MG63 (cell line): ENCODE data around the gene MAP3K5. TPM values are rescaled to one million over a fixed set of nuclear protein-coding genes. Genes with fewer than 3 reads are reported as not detected.

Source experiments
- DNase-seq: peaks from one replicate; pipeline ENCODE4 v3.0.0-alpha.2; 2020
- H3K27me3 ChIP-seq: fragments of 250-450 bp; sonication (Bioruptor Pico); 2 replicates; pipeline ENCODE4 v1.5.1; 2020; ENCODE audit warnings: mild to moderate bottlenecking, moderate library complexity
- H3K36me3 ChIP-seq: fragments of 250-450 bp; sonication (Bioruptor Pico); 2 replicates; pipeline ENCODE4 v1.5.1; 2020; ENCODE audit warnings: mild to moderate bottlenecking, moderate library complexity
- H3K4me3 ChIP-seq: fragments of 250-450 bp; sonication (Bioruptor Pico); 2 replicates; pipeline ENCODE4 v1.5.1; 2020; ENCODE audit warnings: mild to moderate bottlenecking, moderate library complexity
- H3K9me3 ChIP-seq: fragments of 250-450 bp; sonication (Bioruptor Pico); 2 replicates; pipeline ENCODE4 v1.5.1; 2020; ENCODE audit warnings: mild to moderate bottlenecking, moderate library complexity
- total RNA-seq: library from RNA; depleted of rRNA; stranded (reverse); fragments of >200 nt; shearing (Covaris generic); gene quantifications from 2 replicates; pipeline ENCODE4 v1.2.3, GENCODE V29; 2014; ENCODE audit warnings: low replicate concordance

MAP3K5 gene
- total RNA-seq, 1 experiment from 2014 or later: 5.7 TPM

- H3K9me3 ChIP-seq: no peaks in the 10 kb centered on the region
- H3K4me3 ChIP-seq: no peak overlapping the region
- no peaks in the 10 kb centered on the region for H3K36me3 ChIP-seq
- peaks cover 20% of the 10 kb centered on the region for H3K27me3 ChIP-seq
- DNase-seq: no peak
Measured at GRCh38 chr6:136551103-136551502, 241.2 kb downstream of the MAP3K5 start.

DNA sequence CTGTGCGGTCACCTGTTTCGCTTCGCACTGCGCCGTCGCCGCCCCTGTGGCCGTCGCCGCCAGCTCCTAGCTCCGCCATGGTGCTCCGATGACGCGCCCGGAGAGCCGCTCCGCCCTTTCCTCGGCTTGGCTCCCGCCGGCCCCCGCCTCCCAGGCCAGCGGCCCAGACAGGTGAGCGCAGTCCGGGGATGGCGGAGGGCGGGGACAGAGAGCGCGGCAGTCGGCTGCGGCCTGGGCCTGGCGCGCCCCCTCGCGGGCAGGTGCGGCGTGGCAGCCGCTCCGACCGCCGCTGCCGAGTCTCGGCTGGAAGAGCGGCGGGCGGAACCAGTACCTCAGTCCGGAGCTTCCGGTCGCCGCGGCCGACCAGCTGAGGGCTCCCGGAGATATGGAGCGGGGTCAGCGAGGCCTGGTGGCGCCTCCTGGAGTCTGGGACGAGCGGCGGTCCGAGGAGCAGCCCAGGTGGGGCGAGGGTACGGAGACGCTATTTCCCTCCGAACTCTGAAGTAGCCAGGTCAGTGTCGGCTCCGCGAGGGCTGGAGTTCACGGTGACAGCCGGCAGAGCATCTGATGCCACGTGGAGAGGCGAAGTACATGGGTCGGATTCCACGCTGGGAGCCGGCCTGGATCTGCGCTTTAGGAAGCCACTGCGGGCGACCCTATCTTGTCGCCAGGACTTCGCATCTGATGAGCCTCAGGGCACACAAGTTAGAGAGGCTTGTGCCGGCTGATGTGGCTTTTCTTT lies 241.8 kb downstream of the MAP3K5 start, which contains the start of gene MAP7:
Gene MAP7 (minus strand): TSS at position 93 of the 742 bp plus-strand sequence. CDS start 14 bp downstream, at position 79.
- peaks cover 20% of the 10 kb centered on the region for H3K27me3 ChIP-seq

DNA sequence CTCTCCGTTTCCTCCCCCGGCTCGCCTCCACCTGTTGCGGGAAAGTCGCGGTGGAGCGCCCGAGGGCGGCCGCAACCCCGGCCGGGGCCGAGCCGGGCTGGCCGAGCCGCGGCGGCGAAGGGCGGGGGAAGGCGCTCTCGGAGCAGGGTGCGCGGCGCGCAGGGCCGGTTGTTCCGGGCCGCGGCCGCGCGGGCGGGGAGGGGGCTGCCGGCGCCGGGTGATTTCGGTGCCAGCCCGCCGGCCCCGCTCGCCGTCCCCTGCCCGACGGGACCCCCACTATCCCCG lies 242.3 kb downstream of the MAP3K5 start:
- Histone ChIP-seq H3K27me3 (peaks cover 20% of the 10 kb centered on the region), H3K9me3 (no peaks in the 10 kb centered on the region), H3K36me3 (no peaks in the 10 kb centered on the region), H3K4me3 (peak overlapping the region; percentile 51)
- peak; percentile 33 for DNase-seq

More for the DNA sequence above, 241.8 kb downstream of the MAP3K5 start, which contains the start of gene MAP7:
- no peaks in the 10 kb centered on the region for H3K36me3 ChIP-seq
- H3K9me3 ChIP-seq: no peaks in the 10 kb centered on the region
- DNase-seq: peak; percentile 34
- peak within 1 kb of the TSS; percentile 51 for H3K4me3 ChIP-seq

GRCh38 chr6:136549300-136550044 lies 242.8 kb downstream of the MAP3K5 start:
- Histone ChIP-seq H3K36me3 (no peaks in the 10 kb centered on the region), H3K4me3 (peak overlapping the region; percentile 51), H3K27me3 (peaks cover 21% of the 10 kb centered on the region), H3K9me3 (no peaks in the 10 kb centered on the region)
- no peak for DNase-seq

GRCh38 chr6:136548582-136549299 lies 243.5 kb downstream of the MAP3K5 start:
- no peak for DNase-seq
- Histone ChIP-seq H3K9me3 (no peaks in the 10 kb centered on the region), H3K36me3 (no peaks in the 10 kb centered on the region), H3K4me3 (no peak overlapping the region), H3K27me3 (peaks cover 25% of the 10 kb centered on the region)

GRCh38 chr6:136547871-136548270 lies 244.4 kb downstream of the MAP3K5 start:
- no peak for DNase-seq
- H3K36me3 ChIP-seq: no peaks in the 10 kb centered on the region
- peaks cover 29% of the 10 kb centered on the region for H3K27me3 ChIP-seq
- H3K4me3 ChIP-seq: no peak overlapping the region
- H3K9me3 ChIP-seq: no peaks in the 10 kb centered on the region

- no peak for DNase-seq
- Histone ChIP-seq H3K9me3 (no peaks in the 10 kb centered on the region), H3K36me3 (no peaks in the 10 kb centered on the region)
Measured at GRCh38 chr6:136547336-136547735, 244.9 kb downstream of the MAP3K5 start.

DNA sequence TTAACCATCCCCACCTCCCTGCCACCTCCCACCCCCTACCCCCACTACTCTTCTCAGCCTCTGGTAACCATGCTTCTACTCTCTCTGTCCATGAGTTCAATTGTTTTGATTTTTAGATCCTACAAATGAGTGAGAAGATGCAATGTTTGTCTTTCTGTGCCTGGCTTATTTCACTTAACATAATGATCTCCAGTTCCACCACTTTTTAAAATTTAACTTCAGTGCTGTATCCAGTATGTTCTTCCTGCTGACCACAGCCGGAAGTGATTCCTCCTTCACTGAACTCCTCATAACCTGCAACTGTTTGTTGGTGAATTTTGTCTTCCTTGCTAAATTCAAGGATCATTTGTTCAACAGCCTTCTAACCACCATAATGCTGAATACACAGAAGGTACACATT lies 245.9 kb downstream of the MAP3K5 start:
- Histone ChIP-seq H3K27me3 (peaks cover 30% of the 10 kb centered on the region), H3K36me3 (no peaks in the 10 kb centered on the region), H3K4me3 (no peak overlapping the region), H3K9me3 (no peaks in the 10 kb centered on the region)
- DNase-seq: no peak

More at GRCh38 chr6:136547336-136547735, 244.9 kb downstream of the MAP3K5 start:
- Histone ChIP-seq H3K27me3 (peaks cover 30% of the 10 kb centered on the region), H3K4me3 (no peak overlapping the region)

DNA sequence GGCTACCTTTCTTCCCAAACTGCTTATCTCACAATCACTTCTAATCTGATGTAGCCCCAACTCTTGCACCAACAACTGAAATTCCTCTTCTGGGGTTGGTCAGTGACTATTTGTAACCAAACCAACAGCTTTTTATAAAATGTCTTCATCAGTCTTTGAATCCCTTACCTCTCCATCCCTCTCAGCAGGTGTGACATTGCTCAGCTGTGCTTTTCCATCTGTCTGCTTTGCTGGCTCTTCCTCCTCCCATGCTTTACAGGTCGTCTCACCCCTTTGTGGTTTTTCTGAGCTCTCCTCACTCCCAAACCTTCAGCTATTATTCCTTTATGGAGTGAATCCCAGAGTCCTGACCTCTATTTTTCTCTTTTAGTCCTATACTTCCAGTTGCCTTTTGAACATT lies 248.0 kb downstream of the MAP3K5 start:
- Histone ChIP-seq H3K36me3 (no peaks in the 10 kb centered on the region), H3K4me3 (no peak overlapping the region)
- no peak for DNase-seq

GRCh38 chr6:136541395-136541794 lies 250.9 kb downstream of the MAP3K5 start:
- no peak for DNase-seq
- Histone ChIP-seq H3K27me3 (peaks cover 10% of the 10 kb centered on the region; the same call in 1 of the 2 replicates), H3K36me3 (no peaks in the 10 kb centered on the region), H3K9me3 (no peaks in the 10 kb centered on the region), H3K4me3 (no peak overlapping the region)

More for the DNA sequence above, 248.0 kb downstream of the MAP3K5 start:
- Histone ChIP-seq H3K27me3 (peaks cover 25% of the 10 kb centered on the region), H3K9me3 (no peaks in the 10 kb centered on the region)

DNA sequence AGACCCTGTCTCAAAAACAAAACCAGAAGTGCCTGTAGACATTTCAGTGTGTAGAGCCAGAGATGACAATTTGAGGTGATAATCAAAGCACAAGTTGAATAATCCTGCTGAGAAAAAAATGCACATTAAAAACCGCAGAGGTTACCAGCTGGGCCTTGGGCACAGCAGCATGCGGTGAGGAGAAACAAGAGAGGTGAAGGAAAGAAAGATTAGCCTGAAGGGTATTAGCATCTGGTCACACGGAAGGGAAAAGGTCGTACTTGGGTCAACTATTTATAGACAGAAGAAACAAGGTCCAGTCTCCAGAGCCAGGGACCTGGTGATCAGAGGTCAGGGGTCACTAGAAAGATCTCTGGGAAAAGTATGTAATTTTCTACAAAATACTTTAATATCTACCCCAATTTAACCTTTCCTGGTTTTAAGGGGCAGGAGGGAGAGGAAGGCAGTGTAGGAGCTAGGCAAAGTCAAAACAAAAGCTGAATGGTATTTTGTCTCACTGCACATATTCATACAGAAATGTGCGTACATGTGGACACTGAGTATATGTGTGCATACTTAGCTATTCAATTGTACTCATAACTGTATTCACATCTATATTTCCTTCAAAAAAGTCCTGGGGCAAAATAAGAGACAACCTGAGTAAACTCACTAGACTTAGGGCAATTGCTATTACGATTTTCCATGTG lies 252.2 kb downstream of the MAP3K5 start:
- Histone ChIP-seq H3K36me3 (no peaks in the 10 kb centered on the region), H3K27me3 (peaks cover 10% of the 10 kb centered on the region; the same call in 1 of the 2 replicates), H3K4me3 (no peak overlapping the region), H3K9me3 (no peaks in the 10 kb centered on the region)
- no peak for DNase-seq

DNA sequence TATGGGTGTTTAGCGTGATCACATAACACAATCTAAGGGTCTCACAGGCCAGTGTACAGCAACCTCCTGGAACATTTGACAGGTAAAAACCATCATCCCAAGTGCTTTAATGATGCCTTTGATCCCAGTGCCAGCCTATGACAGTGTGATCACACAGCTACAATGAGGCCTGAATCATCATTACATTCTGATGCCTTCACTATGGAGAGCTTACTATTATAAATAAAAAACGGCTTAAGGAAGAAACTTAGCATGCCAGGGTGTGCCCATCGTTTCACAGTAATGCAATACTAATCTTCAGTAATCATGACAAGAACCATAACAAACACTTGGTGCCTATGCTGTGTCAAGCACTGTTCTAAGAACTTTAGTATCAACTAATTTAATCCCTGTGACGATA lies 253.4 kb downstream of the MAP3K5 start:
- Histone ChIP-seq H3K36me3 (no peaks in the 10 kb centered on the region), H3K4me3 (no peak overlapping the region), H3K27me3 (0 out of 2 replicates have a peak, but pooled peaks cover 5% of the 10 kb centered on the region), H3K9me3 (no peaks in the 10 kb centered on the region)
- DNase-seq: no peak

DNA sequence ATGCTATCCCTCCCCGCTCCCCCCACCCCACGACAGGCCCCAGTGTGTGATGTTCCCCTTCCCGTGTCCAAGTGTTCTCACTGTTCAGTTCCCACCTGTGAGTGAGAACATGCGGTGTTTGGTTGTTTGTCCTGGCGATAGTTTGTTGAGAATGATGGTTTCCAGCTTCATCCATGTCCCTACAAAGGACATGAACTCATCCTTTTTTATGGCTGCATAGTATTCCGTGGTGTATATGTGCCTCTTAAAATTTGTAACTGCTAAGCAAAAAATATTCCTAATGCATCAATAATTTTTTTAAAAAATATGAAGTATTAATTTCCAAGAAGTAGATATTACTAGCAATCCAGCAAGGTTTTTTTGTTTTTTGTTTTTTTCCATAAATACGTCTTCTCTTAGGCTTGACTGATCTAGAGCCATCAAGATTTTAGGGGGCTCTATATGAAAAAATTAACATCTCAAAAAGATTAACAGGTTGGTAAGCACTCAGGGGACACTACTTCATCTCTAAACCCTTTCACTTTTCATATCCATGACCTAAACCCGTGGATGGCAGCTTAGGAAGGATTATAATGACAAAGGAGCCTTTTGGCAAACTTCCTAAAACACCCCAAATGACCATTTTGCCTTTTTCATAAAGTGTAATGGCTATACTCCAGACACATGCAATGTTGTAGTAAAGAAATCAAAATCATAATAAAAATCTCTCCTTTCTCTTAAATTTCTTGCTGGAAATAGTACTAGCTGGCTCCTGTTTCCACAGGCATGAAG lies 256.2 kb downstream of the MAP3K5 start:
- Histone ChIP-seq H3K4me3 (no peak overlapping the region), H3K27me3 (0 out of 2 replicates have a peak, but pooled peaks cover 4% of the 10 kb centered on the region), H3K36me3 (no peaks in the 10 kb centered on the region), H3K9me3 (no peaks in the 10 kb centered on the region)
- DNase-seq: no peak

GRCh38 chr6:136535017-136535765 lies 257.1 kb downstream of the MAP3K5 start:
- H3K4me3 ChIP-seq: no peak overlapping the region
- H3K9me3 ChIP-seq: no peaks in the 10 kb centered on the region
- DNase-seq: no peak
- H3K27me3 ChIP-seq: 0 out of 2 replicates have a peak, but pooled peaks cover 4% of the 10 kb centered on the region
- H3K36me3 ChIP-seq: no peaks in the 10 kb centered on the region

GRCh38 chr6:136534268-136534667 lies 258.0 kb downstream of the MAP3K5 start:
- 0 out of 2 replicates have a peak, but pooled peaks cover 4% of the 10 kb centered on the region for H3K27me3 ChIP-seq
- no peaks in the 10 kb centered on the region for H3K36me3 ChIP-seq
- DNase-seq: no peak
- H3K9me3 ChIP-seq: no peaks in the 10 kb centered on the region
- no peak overlapping the region for H3K4me3 ChIP-seq
